ENCODE measurements around the gene PTX4.

The PTX4 gene

GRCh38 chr16:1464196-1464893 is 24.4 kb downstream of the PTX4 start:
- DNase-seq: no peak

GRCh38 chr16:1461146-1461545 is 27.6 kb downstream of the PTX4 start:
- DNase-seq: no peak

DNA sequence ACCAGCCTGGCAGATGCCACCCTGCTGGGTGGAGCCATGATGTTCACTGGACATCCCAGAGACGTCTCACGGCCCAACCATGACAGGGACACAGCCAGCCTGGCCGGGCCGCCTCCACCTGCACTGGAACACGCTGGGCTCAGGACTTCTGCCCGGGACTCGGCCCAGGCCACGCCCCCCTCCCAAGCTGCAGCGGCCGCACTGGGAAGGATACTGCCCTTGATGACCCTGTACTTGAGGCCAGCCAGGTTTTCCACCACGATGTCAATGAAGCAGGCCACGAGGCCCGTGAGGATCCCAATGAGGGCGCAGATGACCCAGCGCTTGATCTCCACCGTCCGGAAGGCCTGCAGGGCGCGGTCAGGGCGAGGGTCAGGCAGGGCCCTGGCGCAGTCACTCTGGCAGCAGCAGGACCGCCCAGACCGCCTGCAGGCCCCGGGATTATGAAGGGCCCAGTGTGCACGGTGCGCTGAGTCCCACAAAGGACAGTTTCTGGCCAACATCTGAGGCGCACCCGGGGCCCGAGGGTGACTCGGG is 28.1 kb downstream of the PTX4 start:
- no peak for DNase-seq

DNA sequence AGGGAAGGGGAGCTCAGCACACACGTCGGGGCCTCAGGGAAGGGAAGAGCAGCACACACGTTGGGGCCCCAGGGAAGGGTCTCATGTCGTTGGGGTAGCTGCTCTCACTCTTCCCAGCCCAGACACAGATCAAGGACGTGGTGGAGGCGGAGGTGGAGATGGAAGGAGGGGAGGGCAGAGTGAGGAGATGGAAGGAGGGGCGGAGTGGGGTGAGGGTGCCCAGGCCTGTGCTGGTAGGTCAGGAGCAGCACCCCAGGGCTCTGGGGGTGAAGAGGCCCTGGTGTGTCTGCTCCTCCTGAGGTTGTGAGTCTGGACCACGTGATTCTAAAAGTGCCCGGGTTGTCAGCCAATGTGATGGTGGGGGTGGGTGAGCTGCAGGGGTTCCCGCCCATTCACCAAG is 28.8 kb downstream of the PTX4 start:
- DNase-seq: no peak

GRCh38 chr16:1458977-1459341 is 29.8 kb downstream of the PTX4 start:
- DNase-seq: no peak

DNA sequence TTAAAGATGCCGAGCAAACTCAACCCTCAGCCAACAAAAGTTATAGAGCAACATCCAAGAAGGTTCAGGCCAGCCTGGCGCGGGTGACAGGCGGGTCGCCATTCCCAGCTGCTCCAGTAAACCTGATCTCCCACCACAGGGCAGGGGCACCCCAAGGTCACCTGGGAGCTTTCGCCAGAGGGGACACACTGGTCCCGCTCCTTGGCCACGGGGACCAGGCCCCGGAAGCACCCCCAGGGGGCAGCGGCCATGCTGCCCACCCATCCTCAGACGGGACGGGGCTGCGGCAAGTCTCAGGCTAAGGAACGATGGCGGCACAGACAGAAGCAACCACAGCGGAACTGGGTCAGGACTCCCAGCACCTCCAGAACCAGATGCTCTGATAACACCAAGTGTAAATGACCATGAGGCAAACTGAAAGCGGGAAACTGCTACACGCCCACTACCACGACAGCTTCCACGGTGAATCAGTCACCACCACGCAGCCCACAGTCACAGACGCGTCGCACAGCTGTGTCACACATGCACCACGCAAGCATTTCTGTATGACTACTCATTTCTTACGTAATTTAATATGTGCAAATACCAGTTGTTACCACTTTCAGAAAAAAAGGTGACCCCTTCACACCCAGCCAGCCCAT is 30.3 kb downstream of the PTX4 start:
- DNase-seq: peak in 9 of 56 donors; percentile 5 to 22 (median 14)

DNA sequence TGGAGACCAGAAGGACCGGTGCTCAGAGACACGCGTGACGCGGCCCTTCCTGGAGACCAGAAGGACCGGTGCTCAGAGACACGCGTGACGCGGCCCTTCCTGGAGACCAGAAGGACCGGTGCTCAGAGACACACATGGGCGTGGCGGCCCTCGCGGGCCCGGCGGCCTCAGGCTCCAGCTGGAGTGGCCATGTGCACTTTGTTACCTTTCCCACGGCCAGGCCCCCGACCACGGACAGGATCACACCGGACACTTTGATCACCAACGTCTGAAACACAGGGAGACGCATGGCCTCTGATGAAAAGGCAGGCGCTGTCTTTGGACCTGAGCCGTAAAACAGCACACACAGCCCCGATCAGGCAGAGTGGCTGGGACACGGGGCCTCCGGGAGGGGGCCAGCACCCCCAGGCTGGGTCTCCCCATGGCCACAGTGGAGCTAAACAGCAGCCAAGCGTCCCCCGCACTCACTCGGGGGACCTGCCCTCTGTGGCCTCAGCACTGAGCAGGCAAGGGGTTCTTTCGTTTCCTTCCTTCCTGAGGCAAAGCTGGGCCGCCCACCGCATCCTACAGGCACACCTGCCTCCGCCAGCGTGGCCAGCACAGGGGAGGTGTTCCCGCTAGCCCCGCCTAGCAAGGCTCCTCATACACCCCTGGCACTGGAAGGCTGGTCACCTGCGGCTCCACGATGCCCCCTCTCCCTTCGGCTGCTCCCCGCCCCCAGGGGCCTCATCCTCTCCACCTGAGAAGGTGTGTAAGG is 31.1 kb downstream of the PTX4 start:
- DNase-seq: no peak

DNA sequence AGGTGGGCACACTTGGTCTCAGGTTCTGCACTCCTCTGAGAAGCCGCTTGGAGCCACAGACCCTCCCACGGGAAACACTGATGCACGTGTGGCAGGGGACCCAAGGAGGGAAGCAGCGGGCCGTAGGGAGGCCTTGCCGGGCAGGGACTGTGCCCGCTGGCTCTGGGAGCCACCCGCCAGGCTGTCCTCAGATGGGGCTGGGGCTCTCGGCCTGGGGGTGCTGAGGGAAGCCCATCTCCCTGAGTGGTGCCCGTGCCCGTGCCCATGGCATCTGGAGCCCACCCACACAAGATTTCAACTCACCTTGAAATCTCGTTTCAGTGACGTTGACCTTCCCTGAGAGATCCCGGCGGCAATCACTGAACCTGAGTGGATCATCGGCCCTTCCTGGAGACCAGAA is 31.8 kb downstream of the PTX4 start:
- no peak for DNase-seq

DNA sequence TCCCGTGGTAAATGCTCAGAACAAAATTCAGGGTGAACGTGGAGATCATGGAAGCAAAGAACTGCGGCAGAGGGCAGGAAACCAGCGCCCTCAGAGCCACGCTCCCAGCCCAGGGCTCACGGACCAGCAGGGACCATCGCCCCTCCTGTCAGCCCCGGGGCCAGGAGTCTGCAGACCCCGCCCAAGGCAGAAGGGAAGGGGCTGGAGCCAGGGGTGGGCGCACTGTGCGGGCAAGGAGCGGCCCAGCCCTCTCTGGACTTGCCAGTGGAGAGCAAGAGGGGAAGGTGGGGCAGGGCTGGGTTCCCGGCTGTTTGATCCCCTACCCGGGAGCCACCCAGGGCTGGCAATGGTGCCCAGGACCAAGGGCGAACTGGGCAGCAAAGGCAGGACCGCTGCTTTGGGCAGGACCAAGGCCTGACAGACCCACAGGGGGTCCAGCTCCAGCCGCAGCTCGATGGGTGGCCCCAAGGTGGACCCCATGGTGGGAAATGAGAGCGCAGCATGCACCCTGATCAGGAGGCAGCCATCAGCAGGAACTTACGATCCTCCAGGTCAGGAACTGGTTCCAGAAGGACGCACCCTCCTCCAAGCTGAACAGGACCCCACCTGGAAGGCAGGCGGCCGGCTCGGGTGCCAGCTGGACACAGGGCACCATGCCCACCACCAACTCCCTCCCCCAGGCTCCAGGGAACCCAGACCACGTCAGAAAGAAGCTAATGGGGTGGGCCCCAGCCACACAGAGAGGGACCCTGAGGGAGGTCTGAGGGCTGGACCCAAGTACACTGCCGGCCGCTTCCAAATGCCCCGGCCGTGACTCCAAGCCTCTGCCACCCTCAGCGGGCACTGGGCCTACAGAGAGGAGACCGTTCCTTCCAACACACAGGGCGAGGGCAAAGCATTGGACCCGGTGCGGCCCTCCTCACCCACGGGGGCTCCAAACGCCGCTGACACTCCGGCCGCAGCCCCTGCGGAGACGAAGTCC is 33.3 kb downstream of the PTX4 start:
- no peak for DNase-seq

DNA sequence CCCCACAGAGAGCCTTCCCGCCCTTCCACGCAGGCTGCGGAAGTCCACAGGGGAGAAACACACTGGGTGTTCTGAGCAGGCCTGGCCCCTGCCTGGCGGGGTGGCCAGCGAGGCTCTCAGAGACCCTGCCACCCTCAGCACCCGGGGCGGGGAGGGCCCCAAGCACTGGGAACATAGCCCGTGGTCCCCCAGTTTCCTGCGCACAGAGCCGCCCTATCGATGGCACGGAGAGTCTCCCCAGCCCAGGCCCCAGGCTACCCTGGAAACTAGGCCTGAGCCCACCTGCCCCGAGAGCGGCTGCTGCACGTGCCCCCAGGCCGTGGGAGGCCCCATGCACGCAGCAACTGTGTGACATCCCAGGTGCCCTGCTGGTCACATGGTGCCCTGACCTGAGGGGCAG is 34.2 kb downstream of the PTX4 start:
- no peak for DNase-seq

DNA sequence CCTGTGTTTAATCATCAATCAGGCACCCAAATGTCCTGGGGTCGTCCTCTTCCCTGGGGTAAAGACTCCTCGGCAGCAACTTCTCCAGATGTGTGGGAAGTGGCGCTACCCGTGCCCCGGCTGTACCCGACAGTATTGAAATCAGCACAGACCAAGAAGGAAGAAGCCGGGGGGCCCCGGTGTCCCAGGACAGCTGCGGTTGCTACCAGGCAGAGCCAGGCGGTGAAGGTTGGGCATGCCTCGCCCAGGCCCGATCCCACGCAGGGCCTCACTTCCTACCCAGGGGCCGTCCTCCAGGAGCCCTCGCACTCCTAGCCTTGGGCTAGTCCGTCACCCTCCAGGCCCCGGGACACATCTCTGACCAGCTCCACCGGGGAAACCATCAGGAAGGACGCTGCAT is 35.4 kb downstream of the PTX4 start:
- no peak for DNase-seq

DNA sequence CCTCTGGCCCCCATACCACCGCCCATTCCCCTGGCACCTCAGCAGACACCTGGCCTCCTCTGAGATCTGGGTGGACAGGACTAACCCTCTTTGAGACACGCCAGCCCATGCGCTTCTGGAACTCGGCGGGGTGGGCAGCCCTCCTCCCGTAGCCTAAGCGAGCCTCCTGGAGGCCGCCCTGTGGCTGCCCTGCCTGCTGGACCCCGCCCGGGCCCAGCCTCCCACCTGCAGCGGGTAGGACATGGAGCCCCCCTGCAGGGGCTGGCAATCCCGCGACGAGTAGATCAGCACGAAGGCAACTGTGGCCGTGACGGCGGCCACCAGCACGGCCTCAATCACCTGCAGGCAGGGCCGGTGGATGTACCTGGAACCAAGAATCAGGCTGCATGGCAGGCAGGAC is 36.2 kb downstream of the PTX4 start:
- no peak for DNase-seq

DNA sequence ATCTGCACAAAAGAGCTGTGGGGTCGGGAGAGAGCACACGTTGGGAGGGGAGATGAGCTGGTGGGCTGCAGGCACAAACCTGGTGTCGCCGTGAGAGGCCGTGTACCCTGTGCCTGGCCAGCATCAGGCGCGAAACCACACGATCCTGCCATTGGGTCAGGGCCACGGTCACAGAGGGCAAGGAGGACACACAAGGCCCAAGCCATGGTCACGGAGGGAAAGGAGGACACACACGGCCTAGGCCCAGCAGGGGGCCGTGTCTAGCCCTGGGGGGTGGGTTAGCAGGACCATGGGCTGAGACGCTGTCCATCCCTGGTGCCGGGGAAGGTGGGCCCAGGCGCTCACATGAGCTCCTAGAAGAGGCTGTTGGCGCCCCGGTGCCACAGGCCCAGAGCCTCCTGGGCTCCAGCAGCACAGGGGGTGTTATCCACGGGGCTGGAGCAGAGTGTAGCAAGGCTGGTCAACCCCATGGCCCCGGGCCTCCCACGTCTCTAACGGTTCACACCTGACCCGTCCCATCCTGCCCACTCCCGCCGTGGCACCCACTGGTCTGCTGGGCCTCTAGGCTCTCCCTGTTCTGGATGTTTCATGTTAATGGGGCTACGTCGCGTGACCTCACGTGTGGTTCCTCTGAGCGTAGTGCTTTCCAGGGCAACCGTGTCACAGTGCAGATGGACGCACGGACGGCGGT is 36.9 kb downstream of the PTX4 start:
- no peak for DNase-seq

GRCh38 chr16:1450841-1451240 is 37.9 kb downstream of the PTX4 start:
- DNase-seq: no peak

GRCh38 chr16:1450218-1450617 is 38.5 kb downstream of the PTX4 start:
- no peak for DNase-seq

DNA sequence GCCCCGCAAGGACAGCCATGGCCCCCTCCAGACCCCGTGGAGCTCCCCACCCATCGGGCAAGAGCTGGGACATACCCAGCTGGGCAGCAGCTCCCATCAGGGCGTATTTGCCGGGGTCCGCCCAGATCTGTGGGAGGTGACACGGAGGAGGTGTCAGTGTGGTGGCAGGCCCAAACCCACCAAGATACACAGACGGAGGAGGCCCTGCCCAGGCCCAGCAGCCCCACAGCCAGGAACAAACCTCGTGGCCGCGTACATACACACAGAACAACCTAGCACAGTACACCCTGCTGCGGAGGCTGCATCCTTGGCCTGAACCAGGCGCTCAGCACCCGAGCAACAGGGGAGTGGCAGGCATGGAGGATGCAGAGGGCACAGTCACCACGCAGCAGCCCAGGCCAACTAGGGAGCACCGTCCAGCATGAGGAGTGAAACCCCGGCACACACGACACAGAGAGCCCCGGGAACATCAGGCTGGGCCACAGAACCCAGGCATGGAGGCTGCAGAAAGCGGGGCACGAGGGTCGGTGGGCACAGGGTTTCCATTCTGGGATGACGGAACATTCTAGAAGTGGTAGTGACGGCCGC is 39.4 kb downstream of the PTX4 start:
- no peak for DNase-seq

GRCh38 chr16:1448536-1449116 is 40.1 kb downstream of the PTX4 start:
- no peak for DNase-seq

GRCh38 chr16:1447965-1448364 is 40.8 kb downstream of the PTX4 start:
- DNase-seq: no peak

GRCh38 chr16:1446296-1447080 is 42.3 kb downstream of the PTX4 start:
- DNase-seq: no peak

Measured in nucleus accumbens (tissue), 56 donors.